Neural cell (in vitro differentiated cells): ENCODE results near the gene CDK5RAP1. TPM values are rescaled to one million over a fixed set of nuclear protein-coding genes. Genes with fewer than 3 reads are reported as not detected.

Source experiments
- H2AFZ ChIP-seq: fragments of 200-600, 300-800 bp; sonication (generic), shearing (Covaris generic); 2 replicates; pipeline ENCODE4 v1.6.0; 2014; ENCODE audit warnings: low read depth, mild to moderate bottlenecking, antibody characterized with exemption, low read length, moderate library complexity
- H3F3A ChIP-seq: fragments of 200-600 bp; shearing (Covaris generic); 2 replicates; pipeline ENCODE4 v1.6.1; 2016; ENCODE audit warnings: mild to moderate bottlenecking, moderate library complexity, mixed read lengths, antibody characterized with exemption, low read length; ENCODE audit not compliant: insufficient read depth, poor library complexity, severe bottlenecking
- H3K27ac ChIP-seq: fragments of 200-600, 300-800 bp; sonication (generic), shearing (Covaris generic); 2 replicates; pipeline ENCODE4 v1.5.1; 2014; ENCODE audit warnings: mild to moderate bottlenecking, low read length, moderate library complexity
- H3K27me3 ChIP-seq: fragments of 300-800, 200-600 bp; sonication (generic), shearing (Covaris generic); 2 replicates; pipeline ENCODE4 v1.6.0; 2014; ENCODE audit warnings: mild to moderate bottlenecking, low read depth, low read length, moderate library complexity; ENCODE audit not compliant: insufficient read depth
- H3K36me3 ChIP-seq: fragments of 300-800, 200-600 bp; sonication (generic), shearing (Covaris generic); 2 replicates; pipeline ENCODE4 v1.5.1; 2014; ENCODE audit warnings: mild to moderate bottlenecking, antibody characterized with exemption, low read length, moderate library complexity; ENCODE audit not compliant: insufficient read depth
- H3K4me2 ChIP-seq: fragments of 300-800, 200-600 bp; sonication (generic), shearing (Covaris generic); 2 replicates; pipeline ENCODE4 v1.6.0; 2014; ENCODE audit warnings: mild to moderate bottlenecking, low read length
- H3K4me3 ChIP-seq: fragments of 300-800, 200-600 bp; sonication (generic), shearing (Covaris generic); 2 replicates; pipeline ENCODE4 v1.5.1; 2014; ENCODE audit warnings: mild to moderate bottlenecking, low read length, moderate library complexity
- H3K79me2 ChIP-seq: fragments of 200-600 bp; shearing (Covaris generic); replicated peaks from 2 replicates; pipeline ENCODE4 v1.6.0; 2014; ENCODE audit warnings: mild to moderate bottlenecking, low read length, moderate library complexity; ENCODE audit not compliant: insufficient read depth
- H3K9ac ChIP-seq: fragments of 300-800, 200-600 bp; sonication (generic), shearing (Covaris generic); 2 replicates; pipeline ENCODE4 v1.6.1; 2016; ENCODE audit warnings: mild to moderate bottlenecking, low read length, mixed read lengths
- H3K9me2 ChIP-seq: fragments of 200-600 bp; shearing (Covaris generic); 2 replicates; pipeline ENCODE4 v1.6.1; 2016; ENCODE audit warnings: mild to moderate bottlenecking, low read length, mixed read lengths; ENCODE audit not compliant: insufficient read depth
- H3K9me3 ChIP-seq: fragments of 200-600, 300-800 bp; sonication (generic), shearing (Covaris generic); 2 replicates; pipeline ENCODE4 v1.6.1; 2016; ENCODE audit warnings: mild to moderate bottlenecking, mixed run types, low read length, moderate library complexity, mixed read lengths
- H4K20me1 ChIP-seq: fragments of 200-600 bp; shearing (Covaris generic); 2 replicates; pipeline ENCODE4 v1.6.1; 2016; ENCODE audit warnings: mild to moderate bottlenecking, mixed run types; ENCODE audit not compliant: insufficient read depth
- CTCF ChIP-seq: fragments of 450-650 bp; IDR thresholded peaks from 2 replicates; pipeline ENCODE4 v1.5.1; 2014; ENCODE audit warnings: antibody characterized with exemption, mild to moderate bottlenecking, moderate library complexity; ENCODE audit not compliant: poor library complexity, severe bottlenecking
- EP300 ChIP-seq: fragments of 450-650 bp; conservative IDR thresholded peaks from 2 replicates; pipeline ENCODE4 v1.6.1; 2014; ENCODE audit warnings: antibody characterized with exemption, mild to moderate bottlenecking, moderate library complexity; ENCODE audit not compliant: poor library complexity, severe bottlenecking
- EZH2 ChIP-seq: fragments of 200-600, 300-800 bp; shearing (Covaris generic), sonication (generic); IDR thresholded peaks from 2 replicates; pipeline ENCODE4 v1.6.1; 2014; ENCODE audit warnings: antibody characterized with exemption, low read length, borderline replicate concordance, mild to moderate bottlenecking; ENCODE audit not compliant: insufficient read depth, poor library complexity, severe bottlenecking
- POLR2AphosphoS5 ChIP-seq: IDR thresholded peaks from 2 replicates; pipeline ENCODE4 v1.6.1; 2012
- RAD21 ChIP-seq: fragments of 450-650 bp; conservative IDR thresholded peaks from 2 replicates; pipeline ENCODE4 v1.6.1; 2014; ENCODE audit warnings: antibody characterized with exemption, mild to moderate bottlenecking, moderate library complexity
- REST ChIP-seq: IDR thresholded peaks from 2 replicates; pipeline ENCODE4 v1.6.1; 2012; ENCODE audit warnings: borderline replicate concordance
- SMC3 ChIP-seq: fragments of 450-650 bp; conservative IDR thresholded peaks from 2 replicates; pipeline ENCODE4 v1.6.1; 2014; ENCODE audit warnings: antibody characterized with exemption, mild to moderate bottlenecking, moderate library complexity; ENCODE audit not compliant: poor library complexity
- polyA plus RNA-seq: library from polyadenylated mRNA; depleted of rRNA; stranded (reverse); fragments of >200 nt; gene quantifications from 2 replicates; pipeline ENCODE4 v1.2.3, GENCODE V29; 2014

CDK5RAP1 gene
- polyA plus RNA-seq, 1 donor from 2014 or later = 47.2 TPM

GRCh38 chr20:33332905-33333456, 68.3 kb downstream of the CDK5RAP1 start:
- no peak overlapping the region for H3K9ac ChIP-seq
- TF ChIP-seq EZH2 (no peak), CTCF (no peak), SMC3 (no peak), EP300 (no peak), REST (no peak), RAD21 (no peak), POLR2AphosphoS5 (no peak)
- no peaks in the 10 kb centered on the region for H3K9me3 ChIP-seq
- H3K27me3 ChIP-seq = no peaks in the 10 kb centered on the region
- no peaks in the 10 kb centered on the region for H3K36me3 ChIP-seq
- H3K27ac ChIP-seq = no peak overlapping the region
- H2AFZ ChIP-seq = no peak overlapping the region
- H3K4me2 ChIP-seq = no peak overlapping the region
- H3K4me3 ChIP-seq = no peak overlapping the region
- no peaks in the 10 kb centered on the region for H3K9me2 ChIP-seq
- H3K79me2 ChIP-seq = no peaks in the 10 kb centered on the region
- no peaks in the 10 kb centered on the region for H3F3A ChIP-seq
- no peaks in the 10 kb centered on the region for H4K20me1 ChIP-seq

GRCh38 chr20:33328157-33329137, 72.9 kb downstream of the CDK5RAP1 start:
- no peaks in the 10 kb centered on the region for H3K9me3 ChIP-seq
- H3K27ac ChIP-seq = no peak overlapping the region
- TF ChIP-seq EZH2 (no peak), RAD21 (no peak)
- no peaks in the 10 kb centered on the region for H3F3A ChIP-seq
- H3K9ac ChIP-seq = no peak overlapping the region
- no peaks in the 10 kb centered on the region for H3K36me3 ChIP-seq
- no peak overlapping the region for H3K4me3 ChIP-seq
- no peaks in the 10 kb centered on the region for H4K20me1 ChIP-seq
- H3K79me2 ChIP-seq = no peaks in the 10 kb centered on the region
- H3K4me2 ChIP-seq = no peak overlapping the region
- no peak overlapping the region for H2AFZ ChIP-seq
- H3K9me2 ChIP-seq = no peaks in the 10 kb centered on the region
- H3K27me3 ChIP-seq = no peaks in the 10 kb centered on the region
